Left forelimb (tissue), 1 donor: ENCODE results near the gene NAPEPLD.
"Not testable (repeated sequence)": the region's sequence is repeated elsewhere in the genome, so short reads cannot be mapped to it uniquely, and the experiment has no call there.

Source experiments
- DNase-seq: peaks from one replicate; pipeline ENCODE4 v3.0.0-alpha.2; 2018; ENCODE audit warnings: low spot score

Gene NAPEPLD

DNA sequence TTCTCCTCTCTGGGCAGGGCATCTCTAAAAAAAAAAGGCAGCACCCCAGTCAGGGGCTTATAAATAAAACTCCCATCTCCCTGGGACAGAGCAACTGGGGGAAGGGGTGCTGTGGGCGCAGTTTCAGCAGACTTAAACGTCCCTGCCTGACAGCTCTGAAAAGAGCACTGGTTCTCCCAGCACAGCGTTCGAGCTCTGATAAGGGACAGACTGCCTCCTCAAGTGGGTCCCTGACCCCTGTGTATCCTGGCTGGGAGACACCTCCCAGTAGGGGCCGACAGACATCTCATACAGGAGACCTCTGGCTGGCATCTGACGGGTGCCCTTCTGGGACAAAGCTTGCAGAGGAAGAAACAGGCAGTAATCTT lies 42.2 kb downstream of the NAPEPLD start:
- DNase-seq: not testable (repeated sequence)

DNA sequence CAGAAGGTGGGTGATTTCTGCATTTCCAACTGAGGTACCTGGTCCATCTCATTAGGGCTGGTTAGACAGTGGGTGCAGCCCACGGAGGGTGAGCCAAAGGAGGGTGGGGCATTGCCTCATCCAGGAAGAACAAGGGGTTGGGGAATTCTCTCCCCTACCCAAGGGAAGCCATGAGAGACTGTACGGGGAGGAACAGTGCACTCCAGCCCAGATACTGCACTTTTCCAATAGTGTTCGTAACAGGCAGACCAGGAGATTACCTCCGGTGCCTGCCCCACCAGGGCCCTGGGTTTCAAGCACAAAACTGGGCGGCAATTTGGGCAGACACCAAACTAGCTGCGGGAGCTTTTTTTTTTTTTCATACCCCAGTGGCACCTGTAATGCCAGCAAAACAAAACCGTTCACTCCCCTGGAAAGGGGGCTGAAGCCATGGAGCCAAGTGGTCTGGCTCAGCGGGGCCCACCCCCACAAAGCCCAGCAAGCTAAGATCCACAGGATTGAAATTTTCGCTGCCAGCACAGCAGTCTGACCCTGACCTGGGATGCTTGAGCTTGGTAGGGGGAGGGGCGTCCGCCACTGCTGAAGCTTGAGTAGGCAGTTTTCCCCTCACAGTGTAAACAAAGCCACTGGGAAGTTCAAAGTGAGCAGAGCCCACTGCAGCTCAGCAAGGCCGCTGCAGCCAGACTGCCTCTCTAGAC lies 42.7 kb downstream of the NAPEPLD start:
- no peak for DNase-seq

DNA sequence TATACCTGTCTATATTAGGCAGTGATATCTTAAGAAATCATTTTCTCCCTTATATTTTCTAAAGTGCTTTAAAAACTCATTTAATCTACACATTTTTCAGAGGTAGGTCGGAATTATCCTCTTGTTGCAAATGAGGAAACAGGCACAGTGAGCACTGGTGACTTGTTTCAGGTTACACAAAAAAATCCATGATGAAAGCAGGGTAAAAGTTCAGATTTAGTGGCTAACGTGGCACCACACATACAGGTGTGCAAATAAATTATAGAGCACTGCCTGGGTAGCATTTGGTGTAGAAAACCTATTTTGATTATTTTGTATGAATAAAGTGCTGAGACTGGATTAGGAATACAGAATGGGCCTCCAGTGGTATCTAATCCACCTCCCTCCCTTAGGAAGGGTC lies 47.4 kb downstream of the NAPEPLD start:
- no peak for DNase-seq

DNA sequence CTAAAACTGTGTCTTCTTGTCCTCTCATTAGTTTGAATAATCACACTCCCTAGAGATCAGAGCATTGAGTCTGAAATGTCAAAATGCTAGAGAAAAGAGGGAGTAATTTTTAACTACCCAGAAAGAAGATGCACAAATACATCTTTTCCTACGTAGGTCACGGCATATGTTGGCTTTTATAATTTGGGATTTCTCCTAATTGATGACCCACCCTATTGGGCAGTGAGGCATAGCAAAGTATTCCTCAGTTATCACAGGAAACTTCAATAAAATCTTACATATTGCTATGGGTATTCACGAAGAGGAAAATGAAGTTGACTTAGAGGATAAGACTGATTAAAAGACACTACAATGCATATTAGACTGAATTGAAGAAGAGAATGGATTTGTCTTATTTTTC lies 48.6 kb downstream of the NAPEPLD start:
- DNase-seq: no peak

- DNase-seq: no peak
These were observed 51.9 kb downstream of the NAPEPLD start for GRCh38 chr7:103097041-103097440.

- not testable (repeated sequence) for DNase-seq
These were observed 53.3 kb downstream of the NAPEPLD start for GRCh38 chr7:103095558-103095957.

DNA sequence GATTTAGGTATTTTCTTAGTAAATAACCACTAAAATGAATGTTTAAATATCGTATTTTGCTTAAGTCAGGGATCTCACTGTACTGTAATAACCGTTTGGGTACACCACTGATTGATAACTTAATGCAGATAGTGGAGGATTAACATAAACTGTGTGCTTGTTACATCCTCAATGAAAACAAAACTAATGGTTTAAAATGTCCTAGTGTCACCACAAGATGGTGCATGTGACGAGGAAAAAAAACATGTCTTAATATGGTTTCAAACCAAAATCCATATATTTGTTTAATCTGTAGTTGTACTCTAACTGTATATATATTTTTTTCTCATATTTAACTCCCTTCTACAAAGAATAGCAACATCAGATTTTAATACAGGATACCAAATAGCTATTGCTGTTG lies 54.8 kb downstream of the NAPEPLD start:
- no peak for DNase-seq

- no peak for DNase-seq
These were observed 55.5 kb downstream of the NAPEPLD start for GRCh38 chr7:103093429-103093828.

DNA sequence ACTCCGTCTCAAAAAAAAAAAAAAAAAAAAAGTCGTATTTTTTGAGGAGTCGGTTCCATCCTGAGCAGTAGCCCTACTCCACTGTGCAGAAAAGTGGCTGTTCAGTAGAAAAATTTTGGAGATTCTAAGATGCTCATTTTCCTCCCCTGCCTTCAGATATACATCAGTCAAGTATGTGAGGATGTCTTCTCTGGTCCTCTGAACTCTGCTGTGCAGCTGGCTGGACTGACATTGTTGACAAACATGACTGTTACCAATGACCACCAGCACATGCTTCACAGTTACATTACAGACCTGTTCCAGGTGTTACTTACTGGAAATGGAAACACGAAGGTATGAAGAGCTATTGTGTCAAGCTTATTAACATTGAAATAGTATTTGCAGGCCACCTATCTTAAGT lies 56.6 kb downstream of the NAPEPLD start:
- not testable (repeated sequence) for DNase-seq

GRCh38 chr7:103083210-103083609 lies 65.7 kb downstream of the NAPEPLD start:
- no peak for DNase-seq

- no peak for DNase-seq
These were observed 66.4 kb downstream of the NAPEPLD start for GRCh38 chr7:103082497-103082896.

DNA sequence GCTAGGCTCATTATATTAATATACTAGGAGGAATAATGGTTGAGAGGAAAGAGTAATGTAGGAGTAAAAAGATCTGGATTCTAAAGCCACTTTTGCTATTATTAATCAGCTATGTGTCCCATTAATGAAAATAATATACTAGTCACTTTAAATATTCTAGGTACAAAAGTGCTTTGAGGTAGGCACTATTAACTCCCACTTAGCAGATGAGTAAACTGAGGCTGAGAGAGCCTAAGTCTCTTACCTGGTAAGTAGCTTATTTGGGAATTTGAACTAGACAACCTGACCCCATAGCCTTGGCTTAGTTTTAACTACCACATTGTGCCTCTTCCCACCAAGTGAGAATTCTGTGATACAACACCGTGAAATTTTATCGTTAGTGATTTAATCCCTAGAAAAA lies 68.0 kb downstream of the NAPEPLD start:
- DNase-seq: no peak

- no peak for DNase-seq
These were observed 69.1 kb downstream of the NAPEPLD start for GRCh38 chr7:103079836-103080235.

DNA sequence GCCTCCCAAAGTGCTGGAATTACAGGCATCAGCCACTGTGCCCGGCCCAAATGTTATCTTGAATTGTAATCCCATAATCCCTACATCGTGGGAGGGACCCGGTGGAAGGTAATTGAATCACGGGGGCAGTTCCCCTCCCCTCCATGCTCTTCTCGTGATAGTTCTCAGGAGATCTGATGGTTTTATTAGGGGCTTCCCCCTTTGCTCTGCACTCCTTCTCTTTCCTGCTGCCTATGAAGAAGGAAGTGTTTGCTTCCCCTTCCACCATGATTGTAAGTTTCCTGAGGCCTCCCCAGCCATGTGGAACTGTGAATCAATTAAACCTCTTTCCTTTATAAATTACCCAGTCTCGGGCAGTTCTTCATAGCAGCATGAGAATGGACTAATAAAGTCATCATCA lies 70.7 kb downstream of the NAPEPLD start:
- DNase-seq: not testable (repeated sequence)

DNA sequence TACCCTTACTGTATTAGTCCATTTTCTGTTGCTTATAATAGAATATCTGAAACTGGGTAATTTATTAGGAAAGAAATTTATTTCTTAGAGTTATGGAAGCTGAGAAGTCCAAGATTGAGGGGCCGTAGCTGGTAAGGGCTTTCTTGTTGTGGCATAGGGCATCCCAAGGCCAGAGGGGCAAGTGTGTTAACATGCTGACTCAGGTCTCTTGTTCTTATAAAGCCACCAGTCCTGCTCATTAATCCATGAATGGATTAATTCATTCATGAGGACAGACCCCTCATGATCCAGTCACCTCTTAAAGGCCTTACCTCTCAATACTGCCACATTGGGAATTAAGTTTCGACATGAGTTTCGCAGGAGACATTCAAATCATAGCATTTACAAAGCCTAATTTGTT lies 71.6 kb downstream of the NAPEPLD start:
- no peak for DNase-seq

DNA sequence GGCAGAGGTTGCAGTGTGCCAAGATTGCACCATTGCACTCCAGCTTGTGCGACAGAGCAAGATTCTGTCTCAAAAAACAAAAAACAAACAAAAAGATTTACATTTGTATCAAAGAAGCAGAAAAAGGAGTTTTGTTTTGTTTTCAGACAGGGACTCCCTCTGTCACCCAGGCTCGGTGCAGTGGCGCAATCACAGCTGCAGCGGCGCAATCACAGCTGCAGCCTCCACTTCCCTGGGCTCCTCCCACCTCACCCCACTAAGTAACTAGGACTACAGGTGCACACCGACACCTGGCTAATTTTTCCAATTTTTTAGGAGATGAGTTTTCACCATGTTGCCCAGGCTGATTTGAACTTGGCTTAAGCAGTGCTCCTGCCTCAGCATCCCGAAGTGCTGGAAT lies 72.1 kb downstream of the NAPEPLD start:
- no peak for DNase-seq

- DNase-seq: peak; percentile 74
These were observed 73.5 kb downstream of the NAPEPLD start for GRCh38 chr7:103075337-103075918.

GRCh38 chr7:103074519-103075336 lies 74.2 kb downstream of the NAPEPLD start, which contains the start of the genes ARMC10 and FBXL13:
ARMC10 (plus strand) TSS chr7:103075140; CDS start chr7:103075273, 133 bp downstream.
FBXL13 (minus strand) TSS chr7:103074796.
- DNase-seq: peak; percentile 98

GRCh38 chr7:103073989-103074518 lies 74.8 kb downstream of the NAPEPLD start:
- no peak for DNase-seq

GRCh38 chr7:103071000-103071399 lies 77.9 kb downstream of the NAPEPLD start:
- no peak for DNase-seq

DNA sequence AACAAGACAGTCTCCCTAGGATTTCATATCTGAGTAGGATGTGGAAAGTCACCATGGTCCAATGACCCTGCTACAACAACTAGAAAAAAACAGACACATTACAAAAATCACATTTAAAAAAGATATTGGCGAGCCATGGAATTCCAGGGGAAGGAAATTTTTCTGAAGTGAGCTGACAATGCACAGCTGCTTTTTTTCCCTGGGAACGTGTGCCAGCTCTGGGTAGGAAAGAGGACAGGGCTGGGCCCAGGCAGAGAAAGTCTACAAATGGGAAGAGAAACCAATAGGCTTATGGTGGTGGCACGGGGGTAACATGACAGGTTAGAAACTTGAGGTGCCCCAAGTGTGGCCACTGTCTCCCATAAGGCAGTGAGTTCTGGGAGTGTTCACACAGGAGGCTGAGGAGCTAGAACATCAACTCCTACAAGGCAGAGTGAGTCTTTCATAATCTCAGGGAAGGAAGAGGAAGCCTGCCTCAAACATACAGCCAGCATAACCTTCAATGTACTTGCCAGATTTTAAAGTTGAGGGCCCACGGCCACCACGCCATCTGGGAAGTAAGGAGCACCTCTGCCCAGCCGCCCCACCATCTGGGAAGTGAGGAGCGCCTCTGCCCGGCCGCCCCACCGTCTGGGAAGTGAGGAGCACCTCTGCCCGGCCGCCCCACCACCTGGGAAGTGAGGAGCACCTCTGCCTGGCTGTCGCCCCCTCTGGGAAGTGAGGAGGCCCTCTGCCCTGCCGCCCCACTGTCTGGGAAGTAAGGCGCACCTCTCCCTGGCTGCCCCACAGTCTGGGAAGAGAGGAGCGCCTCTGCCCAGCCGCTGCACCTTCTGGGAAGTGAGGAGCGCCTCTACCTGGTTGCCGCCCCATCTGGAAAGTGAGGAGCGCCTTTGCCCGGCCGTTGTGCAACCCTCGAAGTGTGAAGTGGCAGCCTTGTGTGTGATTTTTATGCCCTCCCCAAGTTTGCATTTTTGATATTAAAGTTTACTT lies 80.2 kb downstream of the NAPEPLD start:
- DNase-seq: no peak
